GM18951 (cell line): Measurements from ENCODE around the gene ASB5.
"Not testable (repeated sequence)": the region's sequence is repeated elsewhere in the genome, so short reads cannot be mapped to it uniquely, and the experiment has no call there.

Experiments used
- POLR2A ChIP-seq: IDR thresholded peaks from 4 replicates; pipeline ENCODE4 v1.6.1; 2011; ENCODE audit warnings: mild to moderate bottlenecking; ENCODE audit not compliant: insufficient read length, insufficient read depth; ENCODE audit errors: extremely low read depth
- in situ Hi-C: fragments of 300-500 bp; cut with MboI; formaldehyde crosslinking; loops from one replicate; pipeline ENCODE4 v1.12.0; 2022; ENCODE audit warnings: low sequenced_read_pairs, mixed read lengths, inconsistent platforms; ENCODE audit not compliant: unreplicated experiment

The ASB5 gene

DNA sequence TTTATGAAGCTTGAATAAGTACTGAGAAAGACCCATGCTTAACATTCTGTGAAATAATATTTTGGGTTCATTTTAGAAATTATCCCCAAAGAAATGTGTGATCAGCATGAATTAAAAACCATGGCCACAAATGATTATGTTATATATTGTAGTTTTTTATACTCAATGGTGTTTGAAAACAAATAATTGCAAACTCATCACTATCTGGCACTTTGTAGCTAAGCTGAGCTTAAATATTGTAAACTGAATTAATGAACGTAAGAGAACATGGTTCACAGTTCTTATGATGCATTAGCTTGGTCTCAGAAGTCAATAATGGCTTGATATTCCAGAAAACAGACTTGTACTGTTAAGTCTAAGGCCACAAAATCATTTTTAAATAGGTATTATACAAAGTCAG, 24.6 kb upstream of the ASB5 start:
- in situ Hi-C loops: no loop called here
- no peak for TF ChIP-seq POLR2A

DNA sequence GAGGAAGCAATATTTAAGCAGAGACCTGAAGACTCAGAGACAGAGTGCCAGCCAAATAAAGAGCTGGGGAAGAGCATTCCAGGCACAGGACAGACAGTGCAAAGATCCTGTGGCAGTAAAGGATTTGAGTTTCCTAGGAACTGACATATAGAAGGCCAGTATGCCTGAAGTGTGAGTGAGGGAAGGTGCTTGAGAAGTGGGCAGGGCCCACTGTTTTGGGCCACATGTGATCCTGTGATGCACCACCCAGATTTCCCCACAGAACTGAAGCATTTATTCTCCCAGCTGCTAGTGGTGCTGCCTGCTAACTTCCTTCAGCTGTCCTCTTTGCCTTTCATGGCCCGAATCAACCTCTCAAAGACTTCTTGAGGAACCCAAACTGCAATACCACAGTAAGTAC, 23.9 kb upstream of the ASB5 start:
- TF ChIP-seq POLR2A: no peak
- in situ Hi-C loops: no loop called here

DNA sequence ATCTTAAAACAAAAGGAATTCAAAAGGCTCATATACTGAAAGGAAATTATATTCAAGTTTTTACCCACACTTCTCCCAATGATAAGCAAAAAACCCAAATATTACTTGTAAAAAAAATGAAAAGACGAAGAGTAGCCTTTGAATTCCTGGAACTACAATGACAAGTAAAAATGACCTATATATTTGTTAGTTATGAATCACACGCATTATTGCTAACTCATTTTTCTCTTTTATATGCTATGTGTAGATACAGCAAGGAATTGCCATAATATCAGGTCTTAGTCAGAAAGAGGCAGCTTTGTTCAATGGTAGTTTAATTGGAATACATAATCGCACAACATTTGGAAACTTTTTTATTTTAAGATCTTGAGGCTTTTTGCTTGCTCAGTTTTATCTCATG, 22.7 kb upstream of the ASB5 start:
- in situ Hi-C loops: no loop called here
- no peak for TF ChIP-seq POLR2A

DNA sequence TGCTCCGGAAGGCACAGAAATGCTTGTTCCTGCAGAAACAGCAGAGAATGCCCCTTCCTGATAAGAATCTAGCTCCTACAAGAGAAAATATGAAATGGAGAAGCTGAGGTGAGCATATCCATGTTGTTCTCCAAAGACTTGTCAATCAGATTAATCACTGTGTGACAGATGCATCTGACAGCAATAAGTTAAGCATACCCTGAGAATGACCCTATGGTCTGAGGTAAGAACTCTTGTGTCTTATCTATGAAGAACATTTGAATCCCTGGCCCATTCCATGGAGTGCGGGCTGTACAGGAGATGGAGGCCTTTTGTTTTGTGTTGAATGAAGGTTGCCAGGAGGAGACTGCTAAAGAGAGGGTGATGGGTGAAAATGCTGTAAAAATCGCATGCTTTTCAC, 21.5 kb upstream of the ASB5 start:
- in situ Hi-C loops: no loop called here
- TF ChIP-seq POLR2A: no peak

DNA sequence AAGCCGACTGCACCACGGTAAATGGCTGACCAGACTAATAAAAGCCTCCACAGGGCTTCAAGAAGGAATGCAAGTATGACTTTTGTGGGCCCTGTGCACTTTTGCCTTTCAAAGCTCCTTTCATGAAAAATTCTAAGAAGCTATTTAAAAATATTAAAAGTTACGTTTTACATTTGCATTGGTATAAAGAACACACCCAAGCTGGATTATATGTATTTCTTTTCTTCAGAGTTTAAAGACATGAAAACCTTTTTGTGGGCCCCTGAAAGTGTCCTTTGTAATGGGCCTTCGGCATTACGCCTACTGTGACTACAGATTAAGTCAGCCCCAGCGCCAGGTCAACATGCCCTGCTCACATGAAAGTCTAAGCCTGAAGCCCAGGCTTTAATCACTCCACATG, 20.5 kb upstream of the ASB5 start:
- no peak for TF ChIP-seq POLR2A
- in situ Hi-C loops: no loop called here

DNA sequence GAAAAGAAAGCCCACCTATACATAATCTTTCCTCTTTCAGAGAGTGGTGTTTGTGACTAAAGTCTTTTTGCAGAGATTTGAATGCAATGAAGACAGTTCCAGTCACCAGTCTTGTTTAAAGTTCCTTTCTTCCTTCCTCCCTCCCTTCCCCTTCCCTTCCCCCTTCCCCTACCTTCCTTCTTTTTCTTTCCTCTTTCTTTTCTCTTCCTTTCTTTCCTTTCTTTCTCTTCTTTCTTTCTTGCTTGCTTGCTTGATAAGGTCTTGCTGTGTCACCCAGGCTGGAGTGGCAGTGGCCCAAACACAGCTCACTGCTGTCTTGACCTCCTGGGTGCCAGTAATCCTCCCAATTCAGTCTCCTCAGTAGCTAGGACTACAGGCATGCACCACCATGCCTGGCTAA, 19.0 kb upstream of the ASB5 start:
- no peak for TF ChIP-seq POLR2A

DNA sequence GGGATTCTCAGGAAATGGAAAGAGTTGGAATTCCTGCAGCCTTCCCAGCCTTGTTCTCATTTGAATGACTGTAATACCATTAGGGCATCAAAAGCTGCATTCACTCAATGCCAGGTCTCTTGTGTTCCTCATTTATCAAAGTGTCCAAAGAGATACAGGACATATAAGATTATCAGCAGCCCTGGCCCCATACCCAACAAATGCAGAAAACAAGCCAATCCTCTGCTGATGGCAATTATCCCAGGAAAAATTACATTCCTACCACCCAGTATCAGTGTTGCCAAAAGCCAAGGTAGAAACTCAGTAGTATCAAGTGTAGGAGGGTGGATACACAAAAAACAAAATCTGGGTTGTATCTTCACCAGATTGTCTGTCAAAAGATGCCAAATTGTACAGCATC, 18.5 kb upstream of the ASB5 start:
- TF ChIP-seq POLR2A: no peak
- in situ Hi-C loops: no loop called here

More for the DNA sequence above, 19.0 kb upstream of the ASB5 start:
- in situ Hi-C loops: no loop called here

DNA sequence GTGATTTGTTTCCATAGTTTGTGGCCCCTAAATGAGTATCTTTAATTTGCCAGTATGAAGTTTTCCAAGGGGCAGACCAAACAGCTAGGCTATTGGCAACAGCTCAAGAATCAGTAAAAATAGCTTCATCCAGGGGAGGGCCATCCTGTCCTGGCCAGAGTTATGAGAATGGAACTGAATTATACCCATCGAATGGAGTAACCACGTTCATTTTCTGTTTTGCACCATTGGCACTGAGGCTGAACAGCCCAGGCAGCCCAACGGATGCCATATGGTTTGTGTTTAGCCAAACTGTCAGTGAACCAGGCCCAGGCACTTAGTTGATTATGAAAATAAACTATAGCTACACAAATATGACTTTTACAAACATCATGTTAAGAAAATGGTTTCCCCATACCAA, 17.7 kb upstream of the ASB5 start:
- in situ Hi-C loops: no loop called here
- no peak for TF ChIP-seq POLR2A

DNA sequence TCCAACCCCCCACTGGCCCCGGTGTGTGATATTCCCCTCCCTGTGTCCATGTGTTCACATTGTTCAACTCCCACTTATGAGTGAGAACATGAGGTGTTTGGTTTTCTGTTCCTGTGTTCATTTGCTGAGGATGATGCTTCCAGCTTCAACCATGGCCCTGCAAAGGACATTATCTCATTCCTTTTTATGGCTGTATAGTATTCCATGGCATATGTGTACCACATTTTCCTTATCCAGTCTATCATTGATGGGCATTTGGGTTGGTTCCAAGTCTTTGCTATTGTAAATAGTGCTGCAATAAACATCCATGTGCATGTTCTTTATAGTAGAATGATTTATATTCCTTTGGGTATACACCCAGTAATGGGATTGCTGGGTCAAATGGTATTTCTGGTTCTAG, 10.5 kb upstream of the ASB5 start:
- in situ Hi-C loops: not testable (repeated sequence)

DNA sequence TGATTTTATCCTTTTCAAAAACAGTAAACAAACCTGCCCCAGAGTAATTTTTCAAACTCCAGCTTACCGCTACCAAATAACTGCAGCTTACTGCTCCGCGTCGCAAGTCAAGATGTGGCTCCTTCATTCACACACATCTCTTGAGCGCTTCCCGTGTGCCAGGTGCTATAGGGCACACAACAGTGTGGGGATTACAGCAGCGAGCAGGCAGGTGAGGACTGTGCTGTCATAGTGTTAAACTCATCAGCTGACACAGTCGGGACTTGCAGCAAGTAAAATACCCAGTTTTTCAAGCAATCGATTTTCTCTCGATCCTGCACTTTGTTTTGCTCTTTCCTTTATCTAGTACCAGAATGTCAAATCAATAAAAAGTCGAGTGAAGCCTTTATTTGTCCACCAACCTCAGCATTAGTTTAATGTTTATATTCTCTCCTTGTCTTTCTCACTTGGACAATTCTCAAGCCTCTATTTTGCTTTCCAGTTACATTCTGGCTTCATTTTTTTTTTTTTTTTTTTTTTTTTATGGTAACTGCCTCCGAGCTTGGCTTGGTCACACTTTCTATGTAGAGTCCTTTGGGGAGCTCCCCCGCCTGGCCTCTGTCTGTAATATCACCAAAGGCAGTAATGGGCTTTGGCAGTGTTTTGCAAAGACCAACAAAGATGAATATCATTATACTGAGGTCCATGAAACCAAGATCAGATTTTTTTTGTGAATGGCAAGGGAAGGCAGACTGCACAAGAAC, 8.3 kb upstream of the ASB5 start:
- TF ChIP-seq POLR2A: no peak
- in situ Hi-C loops: no loop called here

DNA sequence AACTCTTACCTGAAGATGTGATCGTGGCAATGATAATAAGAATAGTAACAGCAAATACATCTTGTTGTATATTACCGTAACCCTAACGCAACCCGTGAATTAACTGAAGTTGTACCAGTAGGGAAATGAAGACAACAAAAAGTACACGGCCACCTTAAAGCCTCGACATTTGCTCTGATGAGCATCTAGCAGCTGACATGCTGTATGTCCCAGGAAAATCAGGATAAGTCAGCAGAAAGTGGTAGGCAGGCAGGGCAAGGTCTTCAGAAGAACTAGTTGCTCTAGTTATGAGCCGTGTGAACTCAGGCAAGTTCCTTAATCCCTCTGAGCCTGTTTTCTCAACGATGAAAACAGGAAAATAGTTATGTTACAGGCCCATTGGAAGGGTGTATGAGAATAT, 7.7 kb upstream of the ASB5 start:
- TF ChIP-seq POLR2A: no peak

DNA sequence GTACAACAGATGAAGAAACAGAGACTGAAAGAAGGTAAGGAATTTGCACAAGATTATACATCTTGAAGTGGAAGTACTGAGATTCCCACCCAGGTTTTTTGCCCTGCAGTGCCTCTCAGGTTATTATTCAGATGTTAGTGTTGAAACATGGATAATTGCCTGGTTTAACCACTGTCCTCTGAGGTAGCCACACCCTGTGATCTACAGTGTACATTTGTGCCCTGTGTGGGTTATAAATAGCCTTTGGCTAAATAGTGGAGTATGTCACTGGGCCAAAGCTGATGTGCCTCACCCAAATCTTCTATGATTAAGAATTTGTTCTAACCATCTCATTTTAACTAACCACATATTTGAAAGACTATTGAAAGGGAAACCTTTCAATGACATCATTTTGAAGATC, 5.4 kb upstream of the ASB5 start:
- no peak for TF ChIP-seq POLR2A
- in situ Hi-C loops: no loop called here

More for the DNA sequence above, 7.7 kb upstream of the ASB5 start:
- in situ Hi-C loops: no loop called here

DNA sequence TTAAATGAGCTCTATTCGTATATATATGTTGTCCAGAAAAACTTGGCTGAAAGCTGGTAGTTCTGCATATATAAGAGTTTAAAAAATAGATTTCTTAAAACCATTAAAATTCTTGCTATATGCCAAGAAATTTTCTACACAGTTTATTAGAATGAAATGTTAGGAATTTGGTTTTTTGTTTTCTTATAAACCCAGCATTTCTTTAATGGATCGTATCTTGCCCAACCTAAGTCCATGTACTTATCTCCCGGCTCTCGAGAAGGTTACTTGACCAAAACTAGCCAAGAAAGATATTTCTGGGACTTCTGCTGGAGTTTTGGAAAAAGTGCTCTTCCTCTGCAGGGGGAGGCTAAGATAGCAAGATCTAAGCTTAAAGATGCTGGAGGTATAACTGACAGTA, 4.7 kb upstream of the ASB5 start:
- in situ Hi-C loops: no loop called here
- TF ChIP-seq POLR2A: no peak

DNA sequence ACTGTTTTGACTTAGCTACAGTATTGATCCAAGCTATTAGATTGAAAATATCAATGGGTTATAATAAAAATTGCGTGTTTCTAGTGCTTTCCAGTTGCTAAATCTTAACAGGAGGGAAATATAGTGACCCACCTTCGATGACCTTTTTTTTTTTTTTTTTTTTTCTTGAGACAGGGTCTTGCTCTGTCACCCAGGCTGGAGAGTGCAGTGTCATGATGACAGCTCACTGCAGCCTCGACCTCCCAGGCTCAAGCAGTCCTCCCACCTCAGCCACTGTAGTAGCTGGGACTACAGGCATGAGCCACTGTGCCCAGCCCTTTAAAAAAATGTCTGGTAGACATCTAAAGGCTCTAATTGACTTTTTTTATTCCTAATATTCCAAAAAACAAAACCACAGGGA, 3.8 kb upstream of the ASB5 start:
- in situ Hi-C loops: no loop called here

DNA sequence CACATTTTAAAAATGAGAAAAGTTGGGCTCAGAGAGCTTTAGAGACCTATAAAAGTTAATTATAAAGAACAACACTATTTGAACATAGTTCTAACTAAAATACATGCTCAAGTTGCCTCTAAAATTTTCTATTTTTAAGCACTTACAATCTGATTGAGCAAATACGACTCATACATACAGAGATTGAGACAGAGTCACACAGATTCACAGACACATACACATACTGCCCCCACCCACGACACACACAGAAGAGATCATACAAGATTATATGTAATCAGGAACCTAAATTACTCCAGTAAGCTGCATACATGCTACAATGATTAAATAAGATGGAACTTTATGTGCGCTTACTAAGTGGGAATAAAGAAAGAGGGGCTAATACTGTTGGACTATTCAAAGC, 2.7 kb upstream of the ASB5 start:
- in situ Hi-C loops: no loop called here
- TF ChIP-seq POLR2A: no peak

More for the DNA sequence above, 3.8 kb upstream of the ASB5 start:
- TF ChIP-seq POLR2A: no peak

DNA sequence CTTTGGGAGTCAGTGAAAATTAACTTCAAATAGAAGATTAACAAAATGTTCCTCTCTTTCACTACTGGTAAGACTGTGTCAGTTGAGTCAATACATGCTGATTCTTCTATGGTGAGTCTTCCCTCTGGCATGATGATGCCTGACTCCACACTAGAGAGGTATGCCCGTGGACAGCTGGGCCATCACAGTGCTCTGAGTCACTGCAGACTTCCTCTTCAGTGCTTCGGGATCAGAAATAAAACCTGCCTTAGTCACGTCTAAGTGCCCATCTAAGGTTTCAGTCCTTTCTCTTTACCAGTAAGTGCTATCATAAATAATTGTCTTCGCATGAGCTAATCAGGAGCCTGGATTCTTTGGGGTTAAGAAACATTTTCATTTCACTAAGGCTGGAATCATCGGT, 1.6 kb upstream of the ASB5 start:
- TF ChIP-seq POLR2A: no peak
- in situ Hi-C loops: no loop called here
